Thyroid gland (tissue), 4 donors: Measurements from ENCODE around the gene RBBP6. TPM values are rescaled to one million over a fixed set of nuclear protein-coding genes. Genes with fewer than 3 reads are reported as not detected.

Source experiments
- DNase-seq, 2 donors: peaks; one replicate each; pipeline ENCODE4 v3.0.0-alpha.2; 2019
- H3K27ac ChIP-seq, 3 donors: fragments of 200-600 bp; sonication (generic); 1 replicate in 2 of 3; 2 replicates in 1 of 3; pipeline ENCODE4 v1.5.1; 2016 to 2019; ENCODE audit warnings: mild to moderate bottlenecking in 1 of 3, moderate library complexity in 1 of 3
- H3K27me3 ChIP-seq: fragments of 200-600 bp; sonication (generic); one replicate; pipeline ENCODE4 v1.5.1; 2019
- H3K36me3 ChIP-seq, 2 donors: fragments of 200-600 bp; sonication (generic); one replicate each; pipeline ENCODE4 v1.5.1; 2016 to 2019
- H3K4me1 ChIP-seq, 2 donors: fragments of 200-600 bp; sonication (generic); one replicate each; pipeline ENCODE4 v1.5.1; 2017 to 2019
- H3K4me3 ChIP-seq, 3 donors: fragments of 200-600 bp; sonication (generic); replicated peaks in 1 of 3; 1 replicate in 2 of 3; 2 replicates in 1 of 3; pipeline ENCODE4 v1.5.1; 2016; ENCODE audit warnings: mild to moderate bottlenecking in 1 of 3
- H3K9me3 ChIP-seq: fragments of 200-600 bp; sonication (generic); one replicate; pipeline ENCODE4 v1.5.1; 2017
- POLR2A ChIP-seq, 2 donors: fragments of 450-650 bp; IDR thresholded peaks; one replicate each; pipeline ENCODE4 v1.6.1; 2017; ENCODE audit warnings: antibody characterized with exemption in 2 of 2, mild to moderate bottlenecking in 2 of 2, moderate library complexity in 1 of 2
- WGBS, 2 donors: methylation state at CpG; one replicate each; pipeline ENCODE4 v1.1.5; 2017; 5-methylcytosine and 5-hydroxymethylcytosine counted together
- intact Hi-C: fragments of 100-400 bp; cut with DNase I; formaldehyde crosslinking; loops from one replicate; pipeline ENCODE4 v1.15.1; 2023
- total RNA-seq, 4 donors: library from RNA; depleted of rRNA; stranded (reverse); fragments of >200 nt; gene quantifications; one replicate each; pipeline ENCODE4 v1.2.3, GENCODE V29; 2016
- TF ChIP-seq, protein P1 (sequence below), 6 experiments: fragments of 200-600 bp in 3 of 6; fragments of 450-650 bp in 3 of 6; sonication (generic) in 3 of 6; IDR thresholded peaks; one replicate each; pipeline ENCODE4 v1.5.1; 2016 to 2019; ENCODE audit warnings: antibody characterized with exemption in 6 of 6, mild to moderate bottlenecking in 2 of 6, inconsistent platforms in 1 of 6, moderate library complexity in 1 of 6

RBBP6 gene
- total RNA-seq, 4 donors from 2014 or later, result 78.9 to 120 (median 84.5) TPM

DNA sequence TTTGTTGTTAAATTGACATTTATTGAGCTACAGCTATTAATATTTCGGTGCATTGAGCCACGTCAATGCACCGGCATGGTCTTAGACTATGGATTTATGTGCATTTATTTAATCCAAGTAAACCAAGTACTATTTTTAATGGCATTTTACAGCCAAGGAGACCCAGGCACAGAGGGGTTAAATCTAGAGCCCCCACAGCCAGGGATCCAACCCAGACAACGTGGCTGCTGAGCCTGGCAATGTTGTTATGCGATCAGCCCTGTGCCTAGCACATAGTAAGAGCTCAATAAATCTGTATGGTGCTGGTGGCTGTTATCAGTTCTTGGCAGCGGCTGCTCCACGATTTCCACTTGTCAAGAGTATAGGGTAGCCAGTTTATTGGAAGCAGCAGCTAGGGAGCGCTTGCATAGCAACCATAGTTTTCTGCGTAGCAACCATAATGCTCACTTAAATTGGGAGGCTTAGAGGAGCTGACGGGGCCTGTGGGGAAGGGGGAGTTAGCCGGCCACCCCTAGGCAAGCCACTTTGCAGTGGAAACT is 541 bp upstream of the RBBP6 start:
- DNase-seq, result no peak
- TF ChIP-seq, protein P1, sequence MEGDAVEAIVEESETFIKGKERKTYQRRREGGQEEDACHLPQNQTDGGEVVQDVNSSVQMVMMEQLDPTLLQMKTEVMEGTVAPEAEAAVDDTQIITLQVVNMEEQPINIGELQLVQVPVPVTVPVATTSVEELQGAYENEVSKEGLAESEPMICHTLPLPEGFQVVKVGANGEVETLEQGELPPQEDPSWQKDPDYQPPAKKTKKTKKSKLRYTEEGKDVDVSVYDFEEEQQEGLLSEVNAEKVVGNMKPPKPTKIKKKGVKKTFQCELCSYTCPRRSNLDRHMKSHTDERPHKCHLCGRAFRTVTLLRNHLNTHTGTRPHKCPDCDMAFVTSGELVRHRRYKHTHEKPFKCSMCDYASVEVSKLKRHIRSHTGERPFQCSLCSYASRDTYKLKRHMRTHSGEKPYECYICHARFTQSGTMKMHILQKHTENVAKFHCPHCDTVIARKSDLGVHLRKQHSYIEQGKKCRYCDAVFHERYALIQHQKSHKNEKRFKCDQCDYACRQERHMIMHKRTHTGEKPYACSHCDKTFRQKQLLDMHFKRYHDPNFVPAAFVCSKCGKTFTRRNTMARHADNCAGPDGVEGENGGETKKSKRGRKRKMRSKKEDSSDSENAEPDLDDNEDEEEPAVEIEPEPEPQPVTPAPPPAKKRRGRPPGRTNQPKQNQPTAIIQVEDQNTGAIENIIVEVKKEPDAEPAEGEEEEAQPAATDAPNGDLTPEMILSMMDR (IDR thresholded peaks at IDR 0.05), result no peak
- TF ChIP-seq POLR2A (IDR thresholded peaks at IDR 0.05), result no peak
- WGBS, 2 donors, result 20 to 25% methylated on average over 9 to 11 of the region's 11 CpGs
- Histone ChIP-seq H3K36me3 (peaks cover 0 to 5% of the 10 kb centered on the region in 2 donors), H3K27me3 (no peaks in the 10 kb centered on the region), H3K4me1 (peaks cover 19 to 24% of the 10 kb centered on the region in 2 donors), H3K9me3 (no peaks in the 10 kb centered on the region), H3K4me3 (peak overlapping the region in 2 of 3 donors; percentile 57 to 97), H3K27ac (peak overlapping the region; percentile 56 to 100 (median 100))
- intact Hi-C loops, result no loop called here

DNA sequence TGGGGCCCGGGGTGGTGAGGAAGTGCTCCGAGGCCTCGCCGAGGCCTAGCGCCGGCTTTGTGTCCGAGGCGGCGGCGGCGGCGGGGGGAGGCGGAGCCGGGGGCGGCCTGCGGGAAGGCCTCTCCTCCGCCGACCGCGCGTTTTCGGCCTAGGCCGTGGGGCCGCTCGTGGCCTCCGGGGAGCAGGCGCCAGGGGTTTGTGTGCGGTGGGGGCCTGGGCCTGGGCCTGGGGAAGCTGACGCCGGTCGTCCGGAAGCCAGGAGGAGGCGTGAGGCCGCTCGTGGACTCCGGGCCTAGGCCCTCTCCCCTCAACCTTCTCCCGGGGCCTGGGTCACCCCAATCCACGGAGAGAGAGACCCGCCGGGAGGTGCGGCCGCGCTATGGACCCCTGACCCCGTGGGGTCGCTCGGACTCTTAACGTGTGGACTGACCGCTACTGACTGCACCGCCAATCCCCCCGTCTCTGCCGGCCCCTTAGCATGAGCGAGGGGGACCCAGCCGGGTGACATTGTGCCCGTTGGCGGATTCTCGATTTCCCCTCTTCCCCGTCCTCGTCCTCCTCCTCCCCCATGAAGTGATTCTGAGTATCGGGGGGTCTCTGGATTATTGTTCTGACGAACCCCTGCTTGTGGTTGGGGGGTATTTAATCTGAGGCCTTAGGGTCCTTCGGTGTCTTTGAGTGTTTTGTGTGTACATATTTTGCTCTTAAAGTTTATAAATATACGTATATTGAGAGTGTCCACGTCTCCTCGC is 660 bp downstream of the RBBP6 start:
- H3K4me3 ChIP-seq, result peak overlapping the region; percentile 45 to 97 (median 97)
- WGBS, 2 donors, result 0 to 1% methylated on average over 20 to 29 of the region's 64 CpGs
- H3K4me1 ChIP-seq, result peaks cover 29 to 35% of the 10 kb centered on the region in 2 donors
- no peaks in the 10 kb centered on the region for H3K27me3 ChIP-seq
- TF ChIP-seq, protein P1 (IDR thresholded peaks at IDR 0.05), result no peak
- TF ChIP-seq POLR2A (IDR thresholded peaks at IDR 0.05), result no peak
- intact Hi-C loops, result no loop called here
- H3K9me3 ChIP-seq, result no peaks in the 10 kb centered on the region
- peak overlapping the region; percentile 100 for H3K27ac ChIP-seq
- peaks cover 0 to 5% of the 10 kb centered on the region in 2 donors for H3K36me3 ChIP-seq
- peak; percentile 67 to 68 for DNase-seq

DNA sequence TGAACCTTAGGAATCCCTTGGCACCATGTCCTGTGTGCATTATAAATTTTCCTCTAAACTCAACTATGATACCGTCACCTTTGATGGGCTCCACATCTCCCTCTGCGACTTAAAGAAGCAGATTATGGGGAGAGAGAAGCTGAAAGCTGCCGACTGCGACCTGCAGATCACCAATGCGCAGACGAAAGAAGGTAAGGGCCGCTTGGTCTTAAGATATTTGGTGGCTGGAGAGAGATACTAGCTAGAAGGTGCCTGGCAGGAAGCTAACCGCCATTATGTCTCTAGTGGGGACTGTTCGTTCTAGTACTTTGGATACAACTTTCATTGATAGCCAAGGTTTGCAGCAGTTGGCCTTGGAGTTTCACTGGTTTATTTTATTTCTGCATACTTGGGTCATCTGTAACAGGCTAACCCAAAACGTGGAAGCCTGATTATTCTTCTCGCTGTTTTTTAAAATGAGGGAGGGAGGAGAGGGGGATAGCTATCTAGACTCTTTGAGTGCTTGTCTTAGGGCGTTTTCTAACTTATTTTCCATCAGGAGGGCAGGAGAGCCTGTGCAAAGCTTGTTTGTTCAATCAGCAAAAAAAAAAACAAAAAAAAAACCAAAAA is 1.3 kb downstream of the RBBP6 start:
- H3K36me3 ChIP-seq, result peaks cover 0 to 5% of the 10 kb centered on the region in 2 donors
- TF ChIP-seq, protein P1 (IDR thresholded peaks at IDR 0.05), result no peak
- TF ChIP-seq POLR2A (IDR thresholded peaks at IDR 0.05), result peak in 1 of 2 donors; percentile 17
- no peaks in the 10 kb centered on the region for H3K9me3 ChIP-seq
- H3K27ac ChIP-seq, result peak overlapping the region; percentile 100
- H3K27me3 ChIP-seq, result no peaks in the 10 kb centered on the region
- peak; percentile 10 to 16 for DNase-seq
- 0 to 1% methylated on average over 12 of the region's 12 CpGs for whole genome bisulfite sequencing, 2 donors
- peak overlapping the region; percentile 45 to 97 (median 97) for H3K4me3 ChIP-seq
- intact Hi-C loops, result no loop called here
- peaks cover 33 to 40% of the 10 kb centered on the region in 2 donors for H3K4me1 ChIP-seq

DNA sequence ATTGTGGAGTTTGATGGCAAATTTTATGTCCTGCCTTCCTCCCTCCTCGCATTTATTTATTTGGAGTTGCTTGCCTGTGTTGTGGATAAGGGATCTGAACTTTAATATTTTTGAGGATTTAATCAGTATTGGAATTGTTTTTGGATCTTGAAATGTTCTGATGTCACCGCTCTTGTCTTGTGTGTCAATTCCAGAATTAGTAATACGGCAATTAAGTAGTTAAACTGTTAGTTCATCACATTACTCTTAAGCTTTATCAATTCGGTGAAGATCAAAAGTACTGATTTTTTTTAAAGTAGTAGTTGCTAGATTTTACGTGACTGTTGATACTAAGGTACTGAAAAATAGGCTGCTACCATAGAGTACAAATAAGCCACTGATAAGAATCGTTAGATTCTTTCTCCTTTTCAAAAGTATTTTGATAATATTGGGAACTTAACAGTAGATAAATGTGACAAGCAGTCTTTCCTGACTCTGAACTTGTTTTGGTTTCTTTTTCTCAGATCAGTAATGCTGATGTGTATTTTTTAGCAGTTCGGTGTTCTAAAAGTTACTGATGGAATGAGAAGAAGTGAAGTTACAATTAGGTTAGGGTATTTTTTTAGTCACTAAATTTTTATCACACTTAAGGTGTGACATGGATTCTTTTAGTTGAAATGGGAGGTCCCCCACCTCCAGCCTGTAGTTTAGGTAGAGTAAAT is 2.0 kb downstream of the RBBP6 start:
- peaks cover 1 to 5% of the 10 kb centered on the region in 2 donors for H3K36me3 ChIP-seq
- 3% methylated on average over 7 of the region's 7 CpGs for WGBS, 2 donors
- no peak for TF ChIP-seq POLR2A (IDR thresholded peaks at IDR 0.05)
- TF ChIP-seq, protein P1 (IDR thresholded peaks at IDR 0.05), result no peak
- H3K27me3 ChIP-seq, result no peaks in the 10 kb centered on the region
- peak overlapping the region; percentile 45 to 97 (median 97) for H3K4me3 ChIP-seq
- H3K27ac ChIP-seq, result peak overlapping the region in 1 of 3 donors; percentile 100
- DNase-seq, result no peak
- H3K9me3 ChIP-seq, result no peaks in the 10 kb centered on the region
- intact Hi-C loops, result no loop called here
- peaks cover 33 to 40% of the 10 kb centered on the region in 2 donors for H3K4me1 ChIP-seq
